ENCODE data around the gene LRP10.
"Not testable (repeated sequence)": the region's sequence is repeated elsewhere in the genome, so short reads cannot be mapped to it uniquely, and the experiment has no call there.

Gene LRP10, protein sequence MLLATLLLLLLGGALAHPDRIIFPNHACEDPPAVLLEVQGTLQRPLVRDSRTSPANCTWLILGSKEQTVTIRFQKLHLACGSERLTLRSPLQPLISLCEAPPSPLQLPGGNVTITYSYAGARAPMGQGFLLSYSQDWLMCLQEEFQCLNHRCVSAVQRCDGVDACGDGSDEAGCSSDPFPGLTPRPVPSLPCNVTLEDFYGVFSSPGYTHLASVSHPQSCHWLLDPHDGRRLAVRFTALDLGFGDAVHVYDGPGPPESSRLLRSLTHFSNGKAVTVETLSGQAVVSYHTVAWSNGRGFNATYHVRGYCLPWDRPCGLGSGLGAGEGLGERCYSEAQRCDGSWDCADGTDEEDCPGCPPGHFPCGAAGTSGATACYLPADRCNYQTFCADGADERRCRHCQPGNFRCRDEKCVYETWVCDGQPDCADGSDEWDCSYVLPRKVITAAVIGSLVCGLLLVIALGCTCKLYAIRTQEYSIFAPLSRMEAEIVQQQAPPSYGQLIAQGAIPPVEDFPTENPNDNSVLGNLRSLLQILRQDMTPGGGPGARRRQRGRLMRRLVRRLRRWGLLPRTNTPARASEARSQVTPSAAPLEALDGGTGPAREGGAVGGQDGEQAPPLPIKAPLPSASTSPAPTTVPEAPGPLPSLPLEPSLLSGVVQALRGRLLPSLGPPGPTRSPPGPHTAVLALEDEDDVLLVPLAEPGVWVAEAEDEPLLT

DNA sequence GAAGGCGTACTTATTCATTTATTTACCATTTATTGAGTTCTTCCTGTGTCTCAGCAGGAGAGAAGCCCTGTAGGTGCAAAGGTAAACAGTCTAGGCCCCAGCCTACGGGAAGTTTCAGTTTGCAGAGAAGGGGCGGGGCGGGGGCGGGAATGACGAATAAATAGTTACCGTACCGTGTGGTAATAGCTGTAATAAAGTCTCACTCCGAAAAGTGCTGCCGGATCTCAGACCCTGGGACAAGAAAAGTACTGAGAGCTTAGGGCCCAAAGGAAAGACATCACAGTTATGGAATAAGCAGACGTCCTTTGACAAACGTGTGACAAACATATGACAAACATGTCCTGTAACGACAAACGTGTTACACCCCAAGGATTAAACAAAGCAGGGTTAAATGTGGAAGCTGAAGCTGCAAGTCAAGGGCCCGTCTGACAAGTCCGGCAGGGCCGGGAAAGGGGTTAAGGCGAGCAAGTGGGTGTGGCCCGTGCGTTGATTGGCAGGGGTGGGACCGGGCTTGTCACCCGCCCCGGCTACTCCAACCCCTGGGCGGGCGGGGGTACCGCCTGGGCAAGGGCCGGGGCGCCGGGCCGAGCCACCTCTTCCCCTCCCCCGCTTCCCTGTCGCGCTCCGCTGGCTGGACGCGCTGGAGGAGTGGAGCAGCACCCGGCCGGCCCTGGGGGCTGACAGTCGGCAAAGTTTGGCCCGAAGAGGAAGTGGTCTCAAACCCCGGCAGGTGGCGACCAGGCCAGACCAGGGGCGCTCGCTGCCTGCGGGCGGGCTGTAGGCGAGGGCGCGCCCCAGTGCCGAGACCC is at the start of gene LRP10:
Gene LRP10 (plus strand): TSS at position 517 of the 809 bp plus-strand sequence. CDS start 564 bp downstream, outside the sequence.
- in situ Hi-C loops (cut with MboI; ENCODE audit: low pct_unique_long_range_greater_than_20kb, low sequenced_read_pairs, unreplicated experiment), result loop anchor here (25.0 kb wide), 1 partner anchor 284 kb away; the partner anchor contains the start of genes ABHD4 and DAD1
- peak; percentile 87 for DNase-seq (ENCODE audit: low spot score)
- TF ChIP-seq, protein P1, sequence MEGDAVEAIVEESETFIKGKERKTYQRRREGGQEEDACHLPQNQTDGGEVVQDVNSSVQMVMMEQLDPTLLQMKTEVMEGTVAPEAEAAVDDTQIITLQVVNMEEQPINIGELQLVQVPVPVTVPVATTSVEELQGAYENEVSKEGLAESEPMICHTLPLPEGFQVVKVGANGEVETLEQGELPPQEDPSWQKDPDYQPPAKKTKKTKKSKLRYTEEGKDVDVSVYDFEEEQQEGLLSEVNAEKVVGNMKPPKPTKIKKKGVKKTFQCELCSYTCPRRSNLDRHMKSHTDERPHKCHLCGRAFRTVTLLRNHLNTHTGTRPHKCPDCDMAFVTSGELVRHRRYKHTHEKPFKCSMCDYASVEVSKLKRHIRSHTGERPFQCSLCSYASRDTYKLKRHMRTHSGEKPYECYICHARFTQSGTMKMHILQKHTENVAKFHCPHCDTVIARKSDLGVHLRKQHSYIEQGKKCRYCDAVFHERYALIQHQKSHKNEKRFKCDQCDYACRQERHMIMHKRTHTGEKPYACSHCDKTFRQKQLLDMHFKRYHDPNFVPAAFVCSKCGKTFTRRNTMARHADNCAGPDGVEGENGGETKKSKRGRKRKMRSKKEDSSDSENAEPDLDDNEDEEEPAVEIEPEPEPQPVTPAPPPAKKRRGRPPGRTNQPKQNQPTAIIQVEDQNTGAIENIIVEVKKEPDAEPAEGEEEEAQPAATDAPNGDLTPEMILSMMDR (IDR thresholded peaks at IDR 0.05; ENCODE audit: extremely low read depth, insufficient read depth, missing control alignments), result peak; percentile 17

DNA sequence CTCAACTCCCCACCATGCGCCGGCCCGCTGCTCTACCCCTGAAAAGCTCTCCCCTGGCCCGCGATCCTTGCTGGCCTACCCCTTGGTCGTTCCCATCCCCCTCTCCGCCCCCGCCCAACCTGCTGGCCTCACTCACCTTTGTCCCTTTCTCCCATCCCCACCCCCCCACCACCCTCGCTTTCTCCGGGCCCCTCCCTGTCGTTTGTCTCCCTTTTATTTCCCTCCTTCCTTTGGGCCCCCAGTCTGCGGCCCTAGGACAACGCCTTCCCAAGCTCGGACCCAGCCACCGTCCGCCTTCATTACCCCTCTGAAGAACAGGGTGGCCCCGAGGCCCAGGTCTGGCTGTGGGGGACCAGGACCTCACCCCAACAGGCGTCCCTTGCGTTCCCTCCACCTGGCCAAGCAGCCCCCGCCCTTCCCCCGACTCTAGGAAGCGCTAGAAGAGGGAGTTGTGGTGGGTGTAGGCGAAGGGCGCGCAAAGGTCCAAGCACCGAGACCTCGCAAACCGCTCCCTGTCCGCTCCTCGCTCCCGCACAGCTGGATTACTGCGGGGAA is 49.4 kb upstream of the LRP10 start:
- in situ Hi-C loops (cut with MboI; ENCODE audit: low pct_unique_long_range_greater_than_20kb, low sequenced_read_pairs, unreplicated experiment), result no loop called here
- TF ChIP-seq, protein P1 (IDR thresholded peaks at IDR 0.05; ENCODE audit: extremely low read depth, insufficient read depth, missing control alignments), result no peak
- no peak for DNase-seq (ENCODE audit: low spot score)

DNA sequence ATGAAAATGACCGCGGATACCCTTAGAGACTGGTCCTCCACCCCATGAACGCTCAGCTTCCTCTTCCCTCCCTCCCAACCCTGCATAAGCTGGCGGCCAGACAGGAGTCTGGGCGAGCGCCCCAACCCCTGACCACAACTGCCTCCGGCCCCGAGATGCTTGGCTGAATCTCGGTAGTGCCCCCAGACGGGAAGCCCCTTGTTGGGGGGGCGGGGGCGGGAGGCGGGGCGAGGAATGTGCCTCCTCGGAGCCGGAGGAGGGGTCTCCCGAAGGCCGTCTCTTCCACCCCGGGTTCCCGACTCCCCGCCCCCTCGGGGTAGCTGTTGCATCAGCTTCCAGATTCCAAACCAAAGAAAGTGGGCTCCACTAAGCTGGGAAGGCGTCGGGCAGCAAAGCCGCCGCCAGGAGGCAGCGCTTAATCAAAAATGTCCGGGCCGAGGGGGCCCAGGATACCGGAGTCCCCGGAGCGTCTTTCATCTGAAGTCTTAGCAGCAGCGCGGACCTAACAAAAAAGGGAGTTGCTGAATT is 48.9 kb upstream of the LRP10 start:
- in situ Hi-C loops (cut with MboI; ENCODE audit: low pct_unique_long_range_greater_than_20kb, low sequenced_read_pairs, unreplicated experiment), result no loop called here
- peak; percentile 71 for DNase-seq (ENCODE audit: low spot score)
- TF ChIP-seq, protein P1 (IDR thresholded peaks at IDR 0.05; ENCODE audit: extremely low read depth, insufficient read depth, missing control alignments), result peak; percentile 77

DNA sequence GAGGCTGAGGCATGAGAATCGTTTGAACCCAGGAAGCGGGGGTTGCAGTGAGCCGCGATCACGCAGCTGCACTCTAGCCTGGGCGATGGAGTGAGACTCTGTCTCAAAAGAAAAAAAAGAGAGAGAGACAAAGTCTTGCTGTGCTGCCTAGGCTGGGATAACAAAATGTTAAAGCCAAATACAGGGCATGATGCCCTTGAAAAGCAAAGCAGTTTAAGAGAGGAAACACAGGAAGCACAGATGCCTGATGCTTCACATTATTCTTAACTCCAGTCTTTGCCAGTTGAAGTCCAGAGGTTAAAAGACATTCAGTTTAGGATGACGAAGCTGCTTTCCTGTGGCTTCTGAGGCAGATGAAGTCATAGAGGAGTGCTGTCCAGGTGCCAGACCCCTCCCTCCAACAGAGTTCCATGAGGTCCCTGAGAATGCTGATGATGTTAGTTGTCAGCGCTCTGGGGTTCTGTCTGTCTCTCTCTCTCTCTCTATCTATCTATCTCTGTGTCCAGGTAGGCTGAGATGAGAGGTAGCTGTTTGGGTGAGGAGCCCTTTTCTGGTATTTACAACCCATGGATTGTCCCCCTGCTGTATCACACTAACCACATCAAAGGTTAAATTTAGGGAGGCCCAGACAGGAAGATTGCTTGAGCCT is 46.7 kb upstream of the LRP10 start:
- in situ Hi-C loops (cut with MboI; ENCODE audit: low pct_unique_long_range_greater_than_20kb, low sequenced_read_pairs, unreplicated experiment), result no loop called here
- TF ChIP-seq, protein P1 (IDR thresholded peaks at IDR 0.05; ENCODE audit: extremely low read depth, insufficient read depth, missing control alignments), result no peak
- DNase-seq (ENCODE audit: low spot score), result peak; percentile 33

DNA sequence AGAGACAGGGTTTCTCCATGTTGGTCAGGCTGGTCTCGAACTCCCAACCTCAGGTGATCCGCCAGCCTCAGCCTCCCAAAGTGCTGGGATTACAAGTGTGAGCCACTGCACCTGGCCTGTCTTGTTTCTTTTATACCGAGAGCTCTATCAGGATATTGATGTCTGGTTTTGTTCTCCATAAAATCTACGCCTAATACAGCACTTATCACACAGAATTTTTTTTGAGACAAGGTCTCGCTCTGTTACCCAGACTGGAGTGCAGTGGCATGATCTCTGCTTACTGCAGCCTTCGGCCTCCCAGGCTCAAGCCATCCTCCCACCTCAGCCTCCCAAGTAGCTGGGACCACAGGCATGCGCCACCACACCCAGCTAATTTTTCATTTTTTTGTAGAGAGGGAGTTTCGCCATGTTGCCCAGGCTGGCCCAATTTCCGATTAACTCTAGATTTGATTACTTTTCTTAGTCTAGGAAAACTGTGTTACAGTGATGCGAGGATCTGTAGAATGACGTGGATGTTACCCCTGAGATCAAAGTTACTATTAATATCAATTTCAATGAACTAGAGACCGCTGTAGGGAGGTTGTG is 42.4 kb upstream of the LRP10 start:
- in situ Hi-C loops (cut with MboI; ENCODE audit: low pct_unique_long_range_greater_than_20kb, low sequenced_read_pairs, unreplicated experiment); DNase-seq (ENCODE audit: low spot score): not testable (repeated sequence)
